B cell (primary cell): ENCODE data around the gene NUFIP1. TPM values are rescaled to one million over a fixed set of nuclear protein-coding genes. Genes with fewer than 3 reads are reported as not detected.

Experiments used
- ATAC-seq: fragments of 200-7000 bp; cut with Tn5 transposase; one replicate; pipeline ENCODE4 v1.10.0; 2021; ENCODE audit warnings: low read depth, mild to moderate bottlenecking, moderate number of reproducible peaks, moderate library complexity
- CTCF ChIA-PET: fragments of 350-600 bp; sonication (Branson Sonifier 250); formaldehyde crosslinking; loops from one replicate; lab custom pipeline; 2021; ENCODE audit warnings: antibody characterized with exemption, inconsistent platforms; lab: Charles Lee
- POLR2A ChIA-PET: fragments of 350-600 bp; sonication (Branson Sonifier 250); formaldehyde crosslinking; loops from one replicate; lab custom pipeline; 2021; ENCODE audit warnings: antibody characterized with exemption; lab: Charles Lee
- DNase-seq: peaks from one replicate; pipeline ENCODE4 v3.0.0; 2013
- H2AFZ ChIP-seq: 2 replicates; pipeline ENCODE4 v1.6.1; 2012; ENCODE audit warnings: mild to moderate bottlenecking, low read depth, low read length; ENCODE audit not compliant: insufficient read depth, poor library complexity, severe bottlenecking
- H3K27ac ChIP-seq, 2 donors: 1 replicate in 1 of 2; 2 replicates in 1 of 2; pipeline ENCODE4 v1.5.1; 2012 to 2013; ENCODE audit warnings: low read length in 2 of 2, mild to moderate bottlenecking in 2 of 2, moderate library complexity in 1 of 2
- H3K27me3 ChIP-seq, 4 experiments: fragments of 200-600 bp in 1 of 4; sonication (generic) in 1 of 4; replicated peaks in 1 of 4; 1 replicate in 2 of 4; 2 replicates in 2 of 4; pipeline versions ENCODE4 v1.6.1 to v1.7.0; 2013 to 2016; ENCODE audit warnings: low read length in 3 of 4, mild to moderate bottlenecking in 2 of 4, mixed read lengths in 1 of 4, moderate library complexity in 1 of 4; ENCODE audit not compliant: insufficient read depth in 4 of 4, control insufficient read depth in 3 of 4; ENCODE audit errors: control extremely low read depth in 1 of 4
- H3K36me3 ChIP-seq, 2 experiments: replicated peaks in 1 of 2; 1 replicate in 1 of 2; 2 replicates in 1 of 2; pipeline versions ENCODE4 v1.6.1 to v1.7.1; 2013; ENCODE audit warnings: low read length in 1 of 2; ENCODE audit not compliant: insufficient read depth in 2 of 2, control insufficient read depth in 1 of 2; ENCODE audit errors: control extremely low read depth in 1 of 2, extremely low read depth in 1 of 2
- H3K4me1 ChIP-seq, 2 donors: fragments of 200-600 bp in 1 of 2; sonication (generic) in 1 of 2; 1 replicate in 1 of 2; 2 replicates in 1 of 2; pipeline versions ENCODE4 v1.5.1 to v1.6.1; 2013 to 2017; ENCODE audit warnings: low read length in 2 of 2; ENCODE audit not compliant: control insufficient read depth in 2 of 2, insufficient read depth in 2 of 2
- H3K4me2 ChIP-seq: replicated peaks from 2 replicates; pipeline ENCODE3; 2012; ENCODE audit warnings: mild to moderate bottlenecking, low read depth, low read length; ENCODE audit not compliant: poor library complexity, severe bottlenecking
- H3K4me3 ChIP-seq, 5 experiments: fragments of 200-600 bp in 1 of 5; sonication (generic) in 1 of 5; 1 replicate in 3 of 5; 2 replicates in 2 of 5; pipeline versions ENCODE4 v1.5.1 to v1.7.0; 2011 to 2016; ENCODE audit warnings: low read length in 4 of 5, mild to moderate bottlenecking in 4 of 5, low read depth in 2 of 5, control low read depth in 1 of 5, moderate library complexity in 1 of 5; ENCODE audit not compliant: insufficient read depth in 1 of 5; ENCODE audit errors: control extremely low read depth in 1 of 5, extremely low read depth in 1 of 5
- H3K79me2 ChIP-seq: fragments of 200-600 bp; sonication (generic); one replicate; pipeline ENCODE4 v1.6.0; 2016; ENCODE audit warnings: low read length; ENCODE audit not compliant: control insufficient read depth, insufficient read depth
- H3K9ac ChIP-seq: fragments of 200-600 bp; sonication (generic); 2 replicates; pipeline ENCODE4 v1.6.1; 2017; ENCODE audit warnings: mild to moderate bottlenecking, low read length, moderate library complexity
- H3K9me3 ChIP-seq, 3 donors: one replicate each; pipeline versions ENCODE4 v1.6.1 to v1.7.1; 2013; ENCODE audit warnings: low read length in 2 of 3; ENCODE audit not compliant: control insufficient read depth in 2 of 3, insufficient read depth in 1 of 3; ENCODE audit errors: control extremely low read depth in 1 of 3
- H4K20me1 ChIP-seq: 2 replicates; pipeline ENCODE4 v1.6.0; 2012; ENCODE audit warnings: mild to moderate bottlenecking, low read length; ENCODE audit not compliant: insufficient read depth, control insufficient read depth, poor library complexity, severe bottlenecking
- H3K27ac Mint-ChIP-seq: one replicate; pipeline ENCODE4 v1.8.0; 2021; ENCODE audit warnings: mixed read lengths
- H3K27me3 Mint-ChIP-seq: one replicate; pipeline ENCODE4 v1.8.0; 2021; ENCODE audit warnings: mixed read lengths
- H3K4me1 Mint-ChIP-seq: one replicate; pipeline ENCODE4 v1.8.0; 2021; ENCODE audit warnings: mixed read lengths
- H3K4me3 Mint-ChIP-seq: one replicate; pipeline ENCODE4 v1.8.0; 2021; ENCODE audit warnings: mixed read lengths
- H3K9me3 Mint-ChIP-seq: one replicate; pipeline ENCODE4 v1.8.0; 2022; ENCODE audit warnings: mixed read lengths; ENCODE audit not compliant: insufficient read depth
- CTCF ChIP-seq: fragments of 200-600 bp; IDR thresholded peaks from one replicate; pipeline ENCODE4 v1.8.0; 2022; ENCODE audit warnings: antibody characterized with exemption, mild to moderate bottlenecking
- EZH2 ChIP-seq: IDR thresholded peaks from 2 replicates; pipeline ENCODE4 v1.6.1; 2012; ENCODE audit warnings: borderline replicate concordance, low read depth, mild to moderate bottlenecking, moderate library complexity, low read length; ENCODE audit not compliant: insufficient read depth, poor library complexity, severe bottlenecking
- WGBS: methylation state at CpG from one replicate; pipeline ENCODE4 v1.1.5; 2013; ENCODE audit warnings: missing lambda C conversion rate; ENCODE audit not compliant: insufficient coverage; 5-methylcytosine and 5-hydroxymethylcytosine counted together
- intact Hi-C: fragments of 100-400 bp; cut with micrococcal nuclease; formaldehyde crosslinking; loops from one replicate; pipeline ENCODE4 v1.10.0; 2022
- polyA plus RNA-seq: library from polyadenylated mRNA; depleted of rRNA; stranded (reverse); fragments of >200 nt; gene quantifications from 2 replicates; pipeline ENCODE4 v1.2.3, GENCODE V29; 2012
- total RNA-seq, 2 donors: library from RNA; stranded (reverse); fragments of 120-200 nt in 1 of 2; gene quantifications; 1 replicate in 1 of 2; 2 replicates in 1 of 2; pipeline versions ENCODE4 v1.2.3 to v1.2.4, GENCODE V29; 2013 to 2022

The NUFIP1 gene
- total and polyA plus RNA-seq, 2 donors (not counting 1 experiment from before 2014, with no cell fraction given), result 2.2 to 4.7 TPM

- H3K9ac ChIP-seq, result no peak overlapping the region
- H3K27me3 Mint-ChIP-seq, result no peaks in the 10 kb centered on the region
- H3K9me3 Mint-ChIP-seq, result no peaks in the 10 kb centered on the region
- ChIA-PET POLR2A (no interaction called here), CTCF (interaction anchor here (0.7 to 11.8 kb wide), 18 partner anchors 10 to 502 kb away, joined by 3 to 156 read pairs (median 4); no protein-coding TSS in a partner anchor)
- no peaks in the 10 kb centered on the region for H3K27me3 ChIP-seq
- no peak for TF ChIP-seq EZH2
- TF ChIP-seq CTCF, result peak; percentile 70
- H3K4me3 ChIP-seq, result no peak overlapping the region
- H3K79me2 ChIP-seq, result no peaks in the 10 kb centered on the region
- no peak overlapping the region for H3K4me3 Mint-ChIP-seq
- no peak overlapping the region for H2AFZ ChIP-seq
- H4K20me1 ChIP-seq, result no peaks in the 10 kb centered on the region
- ATAC-seq (no peak), DNase-seq (peak; percentile 41)
- no peak overlapping the region for H3K27ac Mint-ChIP-seq
- H3K4me1 ChIP-seq, result peaks cover 18 to 22% of the 10 kb centered on the region in 2 donors
- H3K9me3 ChIP-seq, result no peaks in the 10 kb centered on the region
- peak overlapping the region in 1 of 2 donors; percentile 54 for H3K27ac ChIP-seq
- H3K4me1 Mint-ChIP-seq, result peaks cover 4% of the 10 kb centered on the region
- intact Hi-C loops, result loop anchor here (1.0 to 5.0 kb wide), 7 partner anchors 54 to 1066 kb away; partner anchors contain the start of genes GTF2F2, SLC25A30 and TSC22D1
- no peak overlapping the region for H3K4me2 ChIP-seq
- H3K36me3 ChIP-seq, result peaks cover 3 to 10% of the 10 kb centered on the region in 2 experiments
- no CpG with 5 or more reads among the region's 3 CpGs for WGBS
Observed at GRCh38 chr13:44972956-44973581, 16.2 kb downstream of the NUFIP1 start.
